Measurements from ENCODE around the gene OXGR1. TPM values are rescaled to one million over a fixed set of nuclear protein-coding genes. Genes with fewer than 3 reads are reported as not detected.
"Not testable (repeated sequence)": the region's sequence is repeated elsewhere in the genome, so short reads cannot be mapped to it uniquely, and the experiment has no call there.

OXGR1 gene
- total and polyA plus RNA-seq, 8 donors: 0.37 to 0.50 TPM; not detected in 6

GRCh38 chr13:96982672-96983071, 11.6 kb downstream of the OXGR1 start:
- no peak overlapping the region for H3K4me3 ChIP-seq
- H3K9me3 ChIP-seq: peaks cover 0 to 4% (median under 1%) of the 10 kb centered on the region in 4 donors
- H3K27ac ChIP-seq: peak overlapping the region in 1 of 5 donors; percentile 64
- intact Hi-C loops (cut with DNase I; ENCODE audit: low total_unique reads): no loop called here
- H3K27me3 ChIP-seq: no peaks in the 10 kb centered on the region
- no peaks in the 10 kb centered on the region for H3K36me3 ChIP-seq
- 44 to 62% (median 51%) methylated on average over 2 of the region's 2 CpGs for WGBS, 5 donors
- peaks cover 0 to 17% (median 15%) of the 10 kb centered on the region in 4 donors for H3K4me1 ChIP-seq
- DNase-seq: peak in 1 of 2 donors; percentile 44
- TF ChIP-seq EP300 (IDR thresholded peaks at IDR 0.05) (no peak), POLR2AphosphoS5 (IDR thresholded peaks at IDR 0.05) (no peak), POLR2A (IDR thresholded peaks at IDR 0.05) (no peak)
- TF ChIP-seq, protein P1, sequence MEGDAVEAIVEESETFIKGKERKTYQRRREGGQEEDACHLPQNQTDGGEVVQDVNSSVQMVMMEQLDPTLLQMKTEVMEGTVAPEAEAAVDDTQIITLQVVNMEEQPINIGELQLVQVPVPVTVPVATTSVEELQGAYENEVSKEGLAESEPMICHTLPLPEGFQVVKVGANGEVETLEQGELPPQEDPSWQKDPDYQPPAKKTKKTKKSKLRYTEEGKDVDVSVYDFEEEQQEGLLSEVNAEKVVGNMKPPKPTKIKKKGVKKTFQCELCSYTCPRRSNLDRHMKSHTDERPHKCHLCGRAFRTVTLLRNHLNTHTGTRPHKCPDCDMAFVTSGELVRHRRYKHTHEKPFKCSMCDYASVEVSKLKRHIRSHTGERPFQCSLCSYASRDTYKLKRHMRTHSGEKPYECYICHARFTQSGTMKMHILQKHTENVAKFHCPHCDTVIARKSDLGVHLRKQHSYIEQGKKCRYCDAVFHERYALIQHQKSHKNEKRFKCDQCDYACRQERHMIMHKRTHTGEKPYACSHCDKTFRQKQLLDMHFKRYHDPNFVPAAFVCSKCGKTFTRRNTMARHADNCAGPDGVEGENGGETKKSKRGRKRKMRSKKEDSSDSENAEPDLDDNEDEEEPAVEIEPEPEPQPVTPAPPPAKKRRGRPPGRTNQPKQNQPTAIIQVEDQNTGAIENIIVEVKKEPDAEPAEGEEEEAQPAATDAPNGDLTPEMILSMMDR (IDR thresholded peaks at IDR 0.05): no peak

- H3K4me3 ChIP-seq; intact Hi-C loops (cut with DNase I; ENCODE audit: low total_unique reads); DNase-seq; H3K27me3 ChIP-seq; H3K36me3 ChIP-seq; H3K27ac ChIP-seq: not testable (repeated sequence)
- WGBS, 5 donors: 81 to 94% (median 90%) methylated on average over 1 of the region's 1 CpG
- Histone ChIP-seq H3K4me1 (peaks cover 0 to 17% (median 15%) of the 10 kb centered on the region in 4 donors), H3K9me3 (peaks cover 0 to 12% (median 11%) of the 10 kb centered on the region in 4 donors)
These were observed 14.4 kb downstream of the OXGR1 start for GRCh38 chr13:96979861-96980260.

DNA sequence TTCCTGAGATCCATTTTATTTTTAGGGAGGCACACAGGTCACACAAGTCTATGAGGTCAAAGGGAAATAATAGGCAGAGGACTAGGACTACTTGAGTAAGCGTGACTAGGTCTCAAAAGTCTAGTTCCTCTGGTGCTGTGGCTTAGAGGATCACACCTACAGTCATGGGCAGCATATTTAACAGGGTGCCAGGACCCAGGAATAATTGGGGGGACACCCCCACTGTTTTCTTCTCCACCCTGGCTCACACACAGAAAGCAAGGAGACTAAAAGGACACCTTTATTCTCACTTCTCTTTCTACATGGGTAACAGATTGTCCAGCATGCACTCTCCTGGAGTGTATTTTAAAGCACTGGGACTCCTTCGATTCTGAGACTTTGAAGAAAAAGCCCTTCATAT, 26.2 kb downstream of the OXGR1 start:
- DNase-seq: no peak
- intact Hi-C loops (cut with DNase I; ENCODE audit: low total_unique reads): no loop called here
- 79 to 97% (median 90%) methylated on average over 2 of the region's 2 CpGs for WGBS, 5 donors

GRCh38 chr13:96967248-96967745, 27.0 kb downstream of the OXGR1 start:
- no peaks in the 10 kb centered on the region for H3K4me1 ChIP-seq
- no peaks in the 10 kb centered on the region for H3K27me3 ChIP-seq
- H3K27ac ChIP-seq: no peak overlapping the region
- 80 to 90% (median 82%) methylated on average over 12 of the region's 12 CpGs for WGBS, 5 donors
- H3K9me3 ChIP-seq: peaks cover 14 to 47% (median 40%) of the 10 kb centered on the region in 4 donors
- intact Hi-C loops (cut with DNase I; ENCODE audit: low total_unique reads): no loop called here
- no peak overlapping the region for H3K4me3 ChIP-seq
- DNase-seq: no peak
- H3K36me3 ChIP-seq: no peaks in the 10 kb centered on the region
- no peak for TF ChIP-seq POLR2A (IDR thresholded peaks at IDR 0.05)

More for the DNA sequence above, 26.2 kb downstream of the OXGR1 start:
- H3K27me3 ChIP-seq: no peaks in the 10 kb centered on the region
- no peak overlapping the region for H3K27ac ChIP-seq
- H3K4me1 ChIP-seq: no peaks in the 10 kb centered on the region
- peaks cover 14 to 47% (median 40%) of the 10 kb centered on the region in 4 donors for H3K9me3 ChIP-seq
- H3K36me3 ChIP-seq: no peaks in the 10 kb centered on the region
- TF ChIP-seq EP300 (IDR thresholded peaks at IDR 0.05) (no peak), POLR2AphosphoS5 (IDR thresholded peaks at IDR 0.05) (no peak), POLR2A (IDR thresholded peaks at IDR 0.05) (no peak)
- TF ChIP-seq, protein P1 (IDR thresholded peaks at IDR 0.05): no peak
- no peak overlapping the region for H3K4me3 ChIP-seq

DNA sequence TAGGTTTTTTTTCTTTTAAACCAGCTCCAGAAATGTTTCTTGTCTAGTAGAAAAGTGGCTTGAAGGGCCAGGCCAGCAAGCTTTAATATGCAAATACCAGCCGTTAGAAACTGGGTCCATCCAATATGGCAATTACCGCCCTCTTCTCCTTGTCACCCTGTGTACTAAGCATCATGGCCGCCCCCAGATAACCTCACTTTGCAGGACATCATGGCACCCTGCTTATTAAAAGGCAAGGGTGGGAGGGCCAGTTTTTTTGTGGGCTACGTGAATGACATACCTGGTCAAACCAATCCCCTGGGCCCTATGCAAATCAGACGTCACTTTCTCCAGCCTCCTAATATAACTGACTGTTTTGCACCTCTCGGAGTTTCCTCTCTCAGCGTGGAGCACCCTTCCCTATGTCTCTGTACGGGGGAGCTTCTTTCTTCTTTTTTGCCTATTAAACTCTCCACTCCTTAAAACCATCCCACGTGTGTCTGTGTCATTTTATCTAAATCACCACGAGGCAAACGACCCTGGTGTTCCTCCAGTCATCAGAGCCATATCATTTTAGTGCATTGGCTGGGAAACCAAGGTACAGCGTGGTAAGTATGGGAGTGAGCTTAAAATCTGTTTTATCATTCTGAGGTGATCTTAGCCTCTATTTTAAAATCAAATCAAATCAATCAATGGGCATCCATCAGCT, 27.7 kb downstream of the OXGR1 start:
- Histone ChIP-seq H3K4me1 (no peaks in the 10 kb centered on the region), H3K9me3 (peaks cover 14 to 47% (median 40%) of the 10 kb centered on the region in 4 donors), H3K4me3 (no peak overlapping the region), H3K27me3 (no peaks in the 10 kb centered on the region), H3K36me3 (no peaks in the 10 kb centered on the region), H3K27ac (no peak overlapping the region)
- TF ChIP-seq, protein P1 (IDR thresholded peaks at IDR 0.05): no peak
- TF ChIP-seq POLR2A (IDR thresholded peaks at IDR 0.05) (no peak), EP300 (IDR thresholded peaks at IDR 0.05) (no peak), POLR2AphosphoS5 (IDR thresholded peaks at IDR 0.05) (no peak)
- DNase-seq: no peak
- intact Hi-C loops (cut with DNase I; ENCODE audit: low total_unique reads): no loop called here
- WGBS, 5 donors: 89 to 96% (median 95%) methylated on average over 12 of the region's 12 CpGs

All from stomach (tissue), 9 donors.